ENCODE data around the gene CPLX1. TPM values are rescaled to one million over a fixed set of nuclear protein-coding genes. Genes with fewer than 3 reads are reported as not detected.
A peak's percentile ranks its signal among the peaks of the same experiment; 100 is the strongest.

The CPLX1 gene
- 1 to 10 TPM in 2 of 3 donors, under 1 TPM in 1; 0.16 to 2.6 (median 1.2) TPM for total RNA-seq

DNA sequence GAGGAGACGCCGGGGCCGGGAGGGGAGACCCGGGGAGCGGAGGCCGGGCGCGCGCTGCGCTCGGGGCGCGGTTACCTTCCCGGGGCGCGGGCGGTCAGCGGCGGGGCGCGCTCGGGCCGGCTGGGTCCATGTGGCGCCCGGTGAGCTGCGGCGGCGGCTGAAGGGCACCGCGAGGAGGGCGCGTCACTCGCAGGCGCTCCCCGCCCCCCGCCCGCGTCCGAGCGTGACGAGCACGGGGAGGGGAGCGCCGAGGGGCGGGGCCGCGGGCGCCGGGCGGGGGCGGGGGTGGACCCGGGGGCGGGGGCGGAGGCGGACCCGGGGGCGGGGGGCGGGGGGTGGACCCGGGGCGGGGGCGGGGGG is at the start of gene CPLX1:
TSS of gene CPLX1 (minus strand) at position 159 of the 360 bp plus-strand sequence. CDS start 1,607 bp downstream, outside the sequence.
- Histone ChIP-seq H3K36me3 (no peaks in the 10 kb centered on the region), H3K4me1 (peaks cover 4 to 12% of the 10 kb centered on the region in 2 donors), H3K27me3 (peaks cover 16 to 83% of the 10 kb centered on the region in 2 donors), H3K9me3 (peaks cover 0 to 5% of the 10 kb centered on the region in 2 donors), H3K27ac (no peak within 1 kb of the TSS), H3K4me3 (peak within 1 kb of the TSS; percentile 20 to 64 (median 45))
- DNase-seq (ENCODE audit: low spot score in 2 of 2) = no peak
- intact Hi-C loops (cut with DNase I; ENCODE audit: low total_unique reads) = no loop called here
- TF ChIP-seq CTCF (IDR thresholded peaks at IDR 0.05) = no peak

DNA sequence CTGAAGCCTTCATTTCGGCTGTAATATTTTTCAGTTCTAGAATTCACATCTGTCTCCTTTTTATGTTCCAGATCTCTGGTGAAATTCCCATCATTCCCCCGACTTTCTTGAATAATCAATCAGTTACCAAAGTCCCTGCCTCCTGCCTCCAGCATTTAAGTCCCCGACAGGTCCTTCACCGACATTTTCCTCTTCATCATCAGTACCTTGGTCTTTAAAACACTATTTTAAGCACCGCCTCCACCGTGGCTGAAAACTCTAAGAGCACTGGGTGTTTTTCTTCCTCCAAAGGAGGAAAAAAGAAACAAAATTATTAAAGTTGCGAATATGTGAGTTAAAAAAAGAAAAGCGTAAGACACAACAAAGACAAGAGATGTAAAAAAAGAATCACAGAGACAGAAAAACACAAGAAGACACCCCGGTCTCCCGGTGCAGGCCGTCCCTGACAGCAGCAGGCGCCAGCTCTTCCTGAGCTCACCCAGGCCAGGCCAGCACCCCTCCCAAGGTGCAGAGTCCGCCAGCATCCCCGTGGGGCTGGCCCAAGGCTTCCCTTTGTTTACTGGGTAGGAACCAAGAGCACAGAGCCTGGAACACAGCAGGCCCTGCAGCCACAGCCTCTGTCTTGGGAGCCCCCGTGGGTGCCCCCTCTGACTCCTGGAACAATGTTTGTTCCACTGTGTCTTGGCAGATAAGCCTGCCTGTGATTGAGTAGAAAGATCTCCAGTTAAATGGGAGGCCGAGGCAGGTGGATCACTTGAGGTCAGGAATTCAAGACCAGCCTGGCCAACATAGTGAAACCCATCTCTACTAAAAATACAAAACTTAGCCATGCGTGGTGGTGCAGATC is 49.3 kb upstream of the CPLX1 start:
- intact Hi-C loops (cut with DNase I; ENCODE audit: low total_unique reads) = no loop called here
- Histone ChIP-seq H3K9me3 (no peaks in the 10 kb centered on the region), H3K4me1 (no peaks in the 10 kb centered on the region), H3K36me3 (no peaks in the 10 kb centered on the region), H3K27me3 (no peaks in the 10 kb centered on the region), H3K4me3 (no peak overlapping the region), H3K27ac (no peak overlapping the region)
- no peak for TF ChIP-seq POLR2A (IDR thresholded peaks at IDR 0.05)
- TF ChIP-seq CTCF (IDR thresholded peaks at IDR 0.05) = no peak
- no peak for TF ChIP-seq POLR2AphosphoS5 (IDR thresholded peaks at IDR 0.05)
- no peak for DNase-seq (ENCODE audit: low spot score in 2 of 2)

GRCh38 chr4:874056-874455 is 48.1 kb upstream of the CPLX1 start:
- intact Hi-C loops (cut with DNase I; ENCODE audit: low total_unique reads) = no loop called here
- no peak for DNase-seq (ENCODE audit: low spot score in 2 of 2)
- no peaks in the 10 kb centered on the region for H3K27me3 ChIP-seq
- H3K4me3 ChIP-seq = no peak overlapping the region
- H3K4me1 ChIP-seq = no peaks in the 10 kb centered on the region
- TF ChIP-seq CTCF (IDR thresholded peaks at IDR 0.05) = no peak
- TF ChIP-seq POLR2AphosphoS5 (IDR thresholded peaks at IDR 0.05) = no peak
- no peak for TF ChIP-seq POLR2A (IDR thresholded peaks at IDR 0.05)
- H3K9me3 ChIP-seq = no peaks in the 10 kb centered on the region
- H3K27ac ChIP-seq = no peak overlapping the region
- no peaks in the 10 kb centered on the region for H3K36me3 ChIP-seq

DNA sequence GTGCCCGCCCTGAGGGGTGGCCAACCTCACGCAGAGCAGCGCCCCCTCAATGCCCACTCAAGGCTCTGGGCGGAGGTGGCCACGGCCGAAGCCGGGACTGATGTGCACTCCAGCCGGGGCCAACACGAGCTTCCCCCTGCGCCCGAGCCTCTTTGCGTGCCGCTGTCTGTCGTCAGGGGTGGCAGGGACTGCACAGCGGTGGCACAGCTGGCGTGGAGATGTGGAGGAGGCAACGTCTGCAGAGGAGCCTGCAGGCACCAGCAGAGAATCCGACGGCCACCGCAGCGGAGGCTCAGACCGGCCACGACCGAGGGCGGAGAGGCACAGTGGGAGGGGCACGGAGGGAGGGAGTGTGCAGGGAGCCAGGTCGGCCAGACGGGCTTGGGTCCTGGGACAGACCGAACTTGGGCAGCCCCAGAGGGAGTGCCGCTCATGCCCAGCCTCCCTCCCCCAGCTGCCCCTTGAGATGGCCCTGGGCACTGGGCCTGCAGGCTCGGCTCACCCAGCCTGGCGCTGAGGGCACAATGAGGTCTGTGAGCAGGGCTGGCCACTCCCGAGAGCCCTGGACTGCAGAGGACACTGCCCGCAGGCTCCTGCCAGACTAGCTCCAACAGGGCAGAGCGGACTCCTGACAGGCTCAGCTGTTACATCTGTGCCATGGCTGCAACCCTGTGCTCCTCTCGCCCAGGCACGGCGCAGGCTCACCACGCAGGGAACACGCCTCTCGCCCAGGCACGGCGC is 46.5 kb upstream of the CPLX1 start:
- Histone ChIP-seq H3K27ac (no peak overlapping the region), H3K4me1 (no peaks in the 10 kb centered on the region), H3K36me3 (no peaks in the 10 kb centered on the region), H3K9me3 (no peaks in the 10 kb centered on the region), H3K4me3 (no peak overlapping the region), H3K27me3 (no peaks in the 10 kb centered on the region)
- TF ChIP-seq POLR2A (IDR thresholded peaks at IDR 0.05) (no peak), CTCF (IDR thresholded peaks at IDR 0.05) (no peak), POLR2AphosphoS5 (IDR thresholded peaks at IDR 0.05) (no peak)
- DNase-seq (ENCODE audit: low spot score in 2 of 2) = no peak
- intact Hi-C loops (cut with DNase I; ENCODE audit: low total_unique reads) = no loop called here

DNA sequence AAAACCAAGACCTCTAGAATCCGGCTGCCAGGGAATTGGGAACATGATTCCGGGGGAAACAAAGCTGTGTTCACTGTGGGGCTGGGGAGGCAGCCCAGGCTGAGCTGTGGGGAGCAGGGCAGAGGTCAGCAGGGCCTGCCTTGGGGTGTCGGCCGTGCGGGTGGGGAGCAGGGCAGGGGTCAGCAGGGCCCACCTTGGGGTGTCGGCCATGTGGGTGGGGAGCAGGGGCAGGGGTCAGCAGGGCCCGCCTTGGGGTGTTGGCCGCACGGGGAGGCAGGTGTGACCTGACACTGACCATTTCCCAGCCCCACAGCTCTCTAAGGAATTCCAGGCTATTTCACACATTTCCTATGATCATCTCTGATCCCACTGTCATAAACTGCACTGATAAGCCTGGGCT is 45.6 kb upstream of the CPLX1 start:
- H3K27me3 ChIP-seq = no peaks in the 10 kb centered on the region
- no peak overlapping the region for H3K27ac ChIP-seq
- H3K4me3 ChIP-seq = no peak overlapping the region
- DNase-seq (ENCODE audit: low spot score in 2 of 2) = no peak
- H3K4me1 ChIP-seq = no peaks in the 10 kb centered on the region
- intact Hi-C loops (cut with DNase I; ENCODE audit: low total_unique reads) = no loop called here
- H3K9me3 ChIP-seq = no peaks in the 10 kb centered on the region
- no peaks in the 10 kb centered on the region for H3K36me3 ChIP-seq
- TF ChIP-seq CTCF (IDR thresholded peaks at IDR 0.05) = no peak
- no peak for TF ChIP-seq POLR2AphosphoS5 (IDR thresholded peaks at IDR 0.05)
